MM.1S (cell line): Measurements from ENCODE around the gene PLEKHH2.

Experiments used
- DNase-seq: peaks from one replicate; pipeline ENCODE4 v3.0.0-alpha.2; 2015
- H2AFZ ChIP-seq: fragments of 300-600 bp; sonication (generic); 2 replicates; pipeline ENCODE4 v1.6.0; 2016; ENCODE audit warnings: antibody characterized with exemption, low read length
- H3F3A ChIP-seq: fragments of 300-600 bp; sonication (generic); 2 replicates; pipeline ENCODE4 v1.6.1; 2016; ENCODE audit warnings: mild to moderate bottlenecking, antibody characterized with exemption, low read length, moderate library complexity, mixed read lengths; ENCODE audit not compliant: insufficient read depth
- H3K27ac ChIP-seq: fragments of 300-600 bp; sonication (generic); 2 replicates; pipeline ENCODE4 v1.5.1; 2016; ENCODE audit warnings: mild to moderate bottlenecking, low read length
- H3K27me3 ChIP-seq: fragments of 300-600 bp; sonication (generic); replicated peaks from 2 replicates; pipeline ENCODE4 v1.6.0; 2016; ENCODE audit warnings: low read length; ENCODE audit not compliant: insufficient read depth
- H3K36me3 ChIP-seq: fragments of 300-600 bp; sonication (generic); replicated peaks from 2 replicates; pipeline ENCODE4 v1.6.1; 2016; ENCODE audit warnings: mild to moderate bottlenecking, low read length, mixed read lengths; ENCODE audit not compliant: insufficient read depth
- H3K4me1 ChIP-seq: fragments of 300-600 bp; sonication (generic); 2 replicates; pipeline ENCODE4 v1.6.1; 2016; ENCODE audit warnings: low read length, mixed read lengths
- H3K4me2 ChIP-seq: fragments of 300-600 bp; sonication (generic); 2 replicates; pipeline ENCODE4 v1.6.0; 2016; ENCODE audit warnings: low read depth, low read length
- H3K4me3 ChIP-seq: fragments of 300-600 bp; sonication (generic); 2 replicates; pipeline ENCODE4 v1.5.1; 2016; ENCODE audit warnings: low read length, mixed read lengths
- H3K79me2 ChIP-seq: fragments of 300-600 bp; sonication (generic); 2 replicates; pipeline ENCODE4 v1.6.1; 2016; ENCODE audit warnings: mixed run types, low read length, mixed read lengths
- H3K9ac ChIP-seq: fragments of 300-600 bp; sonication (generic); 2 replicates; pipeline ENCODE4 v1.6.1; 2016; ENCODE audit warnings: low read length, mixed read lengths
- H3K9me2 ChIP-seq: fragments of 300-600 bp; sonication (generic); replicated peaks from 2 replicates; pipeline ENCODE4 v1.6.1; 2016; ENCODE audit warnings: mild to moderate bottlenecking, low read length, mixed read lengths; ENCODE audit not compliant: insufficient read depth
- H3K9me3 ChIP-seq: fragments of 300-600 bp; sonication (generic); replicated peaks from 2 replicates; pipeline ENCODE4 v1.6.1; 2016; ENCODE audit warnings: mild to moderate bottlenecking, low read length, mixed read lengths; ENCODE audit not compliant: insufficient read depth
- H4K20me1 ChIP-seq: fragments of 300-600 bp; sonication (generic); 2 replicates; pipeline ENCODE4 v1.6.1; 2016; ENCODE audit warnings: mild to moderate bottlenecking, low read length, moderate library complexity, mixed read lengths; ENCODE audit not compliant: insufficient read depth
- EZH2 ChIP-seq: fragments of 300-600 bp; sonication (generic); optimal IDR thresholded peaks from 2 replicates; pipeline ENCODE3; 2017; ENCODE audit warnings: low read depth, mild to moderate bottlenecking, antibody characterized with exemption, low read length, mixed read lengths
- EZH2phosphoT487 ChIP-seq: fragments of 300-600 bp; sonication (generic); IDR thresholded peaks from 2 replicates; pipeline ENCODE4 v1.6.1; 2018; ENCODE audit warnings: antibody characterized with exemption, low read length
- TF ChIP-seq, protein P1 (sequence below): fragments of 300-600 bp; sonication (generic); IDR thresholded peaks from 2 replicates; pipeline ENCODE4 v1.5.1; 2016; ENCODE audit warnings: antibody characterized with exemption, low read length, mixed read lengths

Gene PLEKHH2

DNA sequence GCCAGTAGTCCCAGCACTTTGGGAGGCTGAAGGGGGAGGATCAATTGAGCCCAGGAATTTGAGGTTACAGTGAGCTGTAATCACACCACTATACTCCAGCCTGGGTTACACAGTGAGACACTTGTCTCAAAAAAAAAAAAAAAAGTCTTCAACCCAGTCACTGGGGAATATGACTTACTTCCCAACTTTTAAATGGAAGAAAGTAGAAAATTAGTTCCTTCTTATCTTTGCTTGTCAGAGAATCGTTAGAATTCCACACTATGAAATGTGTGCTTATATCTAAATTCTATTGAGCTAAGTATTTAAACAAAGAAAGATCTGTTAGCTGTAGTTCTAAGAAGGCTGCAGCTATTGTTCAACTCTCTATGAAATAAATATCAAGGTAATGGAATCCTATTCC is 159.1 kb downstream of the PLEKHH2 start:
- TF ChIP-seq EZH2 (no peak), EZH2phosphoT487 (no peak)
- TF ChIP-seq, protein P1, sequence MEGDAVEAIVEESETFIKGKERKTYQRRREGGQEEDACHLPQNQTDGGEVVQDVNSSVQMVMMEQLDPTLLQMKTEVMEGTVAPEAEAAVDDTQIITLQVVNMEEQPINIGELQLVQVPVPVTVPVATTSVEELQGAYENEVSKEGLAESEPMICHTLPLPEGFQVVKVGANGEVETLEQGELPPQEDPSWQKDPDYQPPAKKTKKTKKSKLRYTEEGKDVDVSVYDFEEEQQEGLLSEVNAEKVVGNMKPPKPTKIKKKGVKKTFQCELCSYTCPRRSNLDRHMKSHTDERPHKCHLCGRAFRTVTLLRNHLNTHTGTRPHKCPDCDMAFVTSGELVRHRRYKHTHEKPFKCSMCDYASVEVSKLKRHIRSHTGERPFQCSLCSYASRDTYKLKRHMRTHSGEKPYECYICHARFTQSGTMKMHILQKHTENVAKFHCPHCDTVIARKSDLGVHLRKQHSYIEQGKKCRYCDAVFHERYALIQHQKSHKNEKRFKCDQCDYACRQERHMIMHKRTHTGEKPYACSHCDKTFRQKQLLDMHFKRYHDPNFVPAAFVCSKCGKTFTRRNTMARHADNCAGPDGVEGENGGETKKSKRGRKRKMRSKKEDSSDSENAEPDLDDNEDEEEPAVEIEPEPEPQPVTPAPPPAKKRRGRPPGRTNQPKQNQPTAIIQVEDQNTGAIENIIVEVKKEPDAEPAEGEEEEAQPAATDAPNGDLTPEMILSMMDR = no peak
- DNase-seq = no peak
- Histone ChIP-seq H2AFZ (no peak overlapping the region), H3K4me2 (no peak overlapping the region), H3K79me2 (no peaks in the 10 kb centered on the region), H3K36me3 (no peaks in the 10 kb centered on the region), H3F3A (no peaks in the 10 kb centered on the region), H4K20me1 (no peaks in the 10 kb centered on the region), H3K9ac (no peak overlapping the region), H3K27ac (no peak overlapping the region), H3K27me3 (no peaks in the 10 kb centered on the region), H3K4me1 (no peaks in the 10 kb centered on the region), H3K4me3 (no peak overlapping the region), H3K9me2 (no peaks in the 10 kb centered on the region), H3K9me3 (no peaks in the 10 kb centered on the region)

DNA sequence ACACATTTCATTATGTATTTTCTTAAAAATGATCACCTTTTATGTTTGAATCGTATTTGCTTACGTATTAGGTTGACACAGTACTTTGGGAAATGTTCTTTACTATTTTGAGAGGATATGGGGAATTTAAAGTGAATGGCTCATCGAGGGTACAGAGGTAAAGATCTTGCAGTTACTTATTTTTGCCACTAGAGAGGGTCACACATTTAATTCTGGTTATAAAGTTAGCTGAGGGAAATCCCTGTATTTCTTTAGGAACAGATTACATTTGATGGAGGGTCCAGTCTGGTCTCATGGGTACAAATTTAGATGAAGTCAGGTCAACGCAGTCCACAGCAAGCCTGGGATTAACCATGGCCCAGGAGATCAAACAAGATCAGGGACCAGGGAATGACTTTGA is 161.2 kb downstream of the PLEKHH2 start:
- Histone ChIP-seq H3K27ac (no peak overlapping the region), H3K4me1 (no peaks in the 10 kb centered on the region), H3K9ac (no peak overlapping the region), H3K4me2 (no peak overlapping the region), H3K4me3 (no peak overlapping the region), H3K36me3 (no peaks in the 10 kb centered on the region), H3K9me3 (no peaks in the 10 kb centered on the region), H2AFZ (no peak overlapping the region), H4K20me1 (no peaks in the 10 kb centered on the region), H3K27me3 (no peaks in the 10 kb centered on the region), H3K9me2 (no peaks in the 10 kb centered on the region), H3F3A (no peaks in the 10 kb centered on the region), H3K79me2 (no peaks in the 10 kb centered on the region)
- TF ChIP-seq, protein P1 = peak; percentile 33
- TF ChIP-seq EZH2 = no peak
- no peak for DNase-seq

DNA sequence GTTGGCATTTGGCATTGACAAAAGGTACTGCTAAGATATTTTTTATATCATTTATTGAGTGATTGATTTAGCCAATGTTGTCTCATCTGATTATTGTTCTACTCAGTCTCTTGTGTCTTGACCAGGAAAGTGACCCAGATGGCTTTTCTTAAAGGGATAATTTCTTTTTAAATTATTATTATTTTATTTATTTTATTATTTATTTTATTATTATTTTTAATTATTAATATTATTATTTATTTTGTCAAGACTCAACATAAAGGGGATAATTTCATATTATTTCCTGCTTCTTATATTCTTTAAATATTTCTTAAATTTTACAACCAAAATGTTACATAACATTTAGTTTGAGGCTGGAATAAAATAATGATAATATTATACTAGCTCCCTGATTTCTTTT is 163.8 kb downstream of the PLEKHH2 start:
- no peaks in the 10 kb centered on the region for H3F3A ChIP-seq

DNA sequence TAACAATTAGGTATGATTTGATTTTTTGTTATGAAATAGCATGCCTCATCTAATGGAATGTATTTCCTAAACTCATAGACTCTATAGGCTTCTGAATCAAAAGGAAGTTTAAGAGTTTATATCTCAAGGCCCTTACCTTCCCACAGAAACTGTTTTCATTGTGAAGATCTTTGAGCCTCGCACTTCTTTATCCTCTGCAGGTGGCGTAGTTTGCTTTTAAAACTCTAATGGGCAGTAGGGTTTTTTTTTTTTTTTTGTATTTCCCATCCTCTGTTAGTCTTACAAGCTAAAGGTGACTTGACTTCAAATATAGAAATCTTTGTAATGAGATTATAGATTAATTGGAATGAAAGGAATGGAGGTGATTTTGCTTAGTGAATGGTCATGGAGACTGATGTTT is 165.1 kb downstream of the PLEKHH2 start:
- Histone ChIP-seq H3K4me3 (no peak overlapping the region), H3K4me2 (no peak overlapping the region), H3K4me1 (no peaks in the 10 kb centered on the region), H3K79me2 (no peaks in the 10 kb centered on the region), H3K27ac (no peak overlapping the region), H3K9me3 (no peaks in the 10 kb centered on the region), H2AFZ (no peak overlapping the region), H3F3A (no peaks in the 10 kb centered on the region), H3K9ac (no peak overlapping the region), H3K9me2 (no peaks in the 10 kb centered on the region), H3K36me3 (no peaks in the 10 kb centered on the region), H4K20me1 (no peaks in the 10 kb centered on the region), H3K27me3 (no peaks in the 10 kb centered on the region)
- no peak for DNase-seq
- no peak for TF ChIP-seq EZH2
- TF ChIP-seq, protein P1 = no peak
- no peak for TF ChIP-seq EZH2phosphoT487

More for the DNA sequence above, 163.8 kb downstream of the PLEKHH2 start:
- Histone ChIP-seq H3K27me3 (no peaks in the 10 kb centered on the region), H3K9me2 (no peaks in the 10 kb centered on the region), H3K4me1 (no peaks in the 10 kb centered on the region), H3K4me3 (no peak overlapping the region), H3K9me3 (no peaks in the 10 kb centered on the region), H4K20me1 (no peaks in the 10 kb centered on the region), H3K27ac (no peak overlapping the region), H3K36me3 (no peaks in the 10 kb centered on the region), H3K4me2 (no peak overlapping the region), H3K9ac (no peak overlapping the region), H2AFZ (no peak overlapping the region), H3K79me2 (no peaks in the 10 kb centered on the region)
- DNase-seq = no peak
- TF ChIP-seq EZH2 = no peak
